Panc1 (cell line): ENCODE measurements around the gene KCTD14. TPM values are rescaled to one million over a fixed set of nuclear protein-coding genes. Genes with fewer than 3 reads are reported as not detected.
A peak's percentile ranks its signal among the peaks of the same experiment; 100 is the strongest.

ENCODE experiments used
- ATAC-seq: fragments of 200-7000 bp; cut with Tn5 transposase; 2 replicates; pipeline ENCODE4 v1.9.1; 2020; ENCODE audit warnings: mild to moderate bottlenecking, moderate library complexity
- BruUV-seq: library from RNA; stranded (reverse); fragments of 400-500 nt; replicated peaks from 2 replicates; lab custom pipeline; 2021; lab: Mats Ljungman, UMichigan
- CTCF ChIA-PET: fragments of 300-600 bp; sonication (Branson Sonifier 250); formaldehyde crosslinking; loops from one replicate; lab custom pipeline; 2022; ENCODE audit warnings: antibody characterized with exemption; lab: Charles Lee
- POLR2A ChIA-PET: fragments of 300-600 bp; sonication (Branson Sonifier 250); formaldehyde crosslinking; loops from one replicate; lab custom pipeline; 2022; ENCODE audit warnings: antibody characterized with exemption; lab: Charles Lee
- DNase-seq: peaks from one replicate; pipeline ENCODE4 v3.0.0-alpha.2; 2010; ENCODE audit warnings: low read depth, low spot score
- H3K27ac ChIP-seq: 2 replicates; pipeline ENCODE4 v1.5.1; 2011; ENCODE audit warnings: mild to moderate bottlenecking, low read length, inconsistent platforms
- H3K27me3 ChIP-seq: fragments of 200-500 bp; sonication (Bioruptor generic); 2 replicates; pipeline ENCODE4 v1.6.0; 2014; ENCODE audit warnings: low read length, inconsistent platforms; ENCODE audit not compliant: control insufficient read depth, insufficient read depth
- H3K36me3 ChIP-seq: fragments of 200-500 bp; sonication (Bioruptor generic); 2 replicates; pipeline ENCODE4 v1.5.1; 2014; ENCODE audit warnings: inconsistent platforms, mild to moderate bottlenecking, low read length, moderate library complexity; ENCODE audit not compliant: control insufficient read depth, insufficient read depth
- H3K4me1 ChIP-seq: 2 replicates; pipeline ENCODE4 v1.5.1; 2011; ENCODE audit warnings: inconsistent platforms, mild to moderate bottlenecking, low read length, moderate library complexity; ENCODE audit not compliant: control insufficient read depth, insufficient read depth
- H3K4me3 ChIP-seq, 2 experiments: 2 replicates each; pipeline ENCODE4 v1.5.1; 2011 to 2012; ENCODE audit warnings: low read depth in 2 of 2, low read length in 2 of 2, mild to moderate bottlenecking in 2 of 2, inconsistent platforms in 1 of 2, moderate library complexity in 1 of 2
- H3K9me3 ChIP-seq: fragments of 200-500 bp; sonication (Bioruptor generic); 2 replicates; pipeline ENCODE4 v1.5.1; 2014; ENCODE audit warnings: low read depth, mild to moderate bottlenecking, inconsistent platforms, low read length, moderate library complexity; ENCODE audit not compliant: control insufficient read depth, insufficient read depth
- POLR2AphosphoS5 ChIP-seq: IDR thresholded peaks from 2 replicates; pipeline ENCODE4 v1.6.1; 2012; ENCODE audit warnings: mild to moderate bottlenecking, low read depth, low read length, moderate library complexity
- SIN3A ChIP-seq: IDR thresholded peaks from 2 replicates; pipeline ENCODE4 v1.6.1; 2012; ENCODE audit warnings: low read depth, mild to moderate bottlenecking, low read length, moderate library complexity, borderline replicate concordance; ENCODE audit not compliant: insufficient read depth
- TCF7L2 ChIP-seq: IDR thresholded peaks from 2 replicates; pipeline ENCODE4 v1.6.1; 2011; ENCODE audit warnings: mild to moderate bottlenecking, low read depth, low read length, inconsistent platforms
- in situ Hi-C: cut with HindIII; loops from 2 replicates; pipeline ENCODE4 v1.10.0; 2016; ENCODE audit warnings: low sequenced_read_pairs, low pct_unique_long_range_greater_than_20kb
- intact Hi-C: fragments of 100-400 bp; cut with micrococcal nuclease; formaldehyde crosslinking; loops from one replicate; pipeline ENCODE4 v1.10.0; 2022; ENCODE audit not compliant: unreplicated experiment
- total RNA-seq: library from RNA; stranded (reverse); gene quantifications from one replicate; pipeline ENCODE4 v1.2.1, GENCODE V29; 2021; ENCODE audit not compliant: unreplicated experiment
- TF ChIP-seq, protein P1 (sequence below): fragments of 450-650 bp; IDR thresholded peaks from 2 replicates; pipeline ENCODE4 v1.5.1; 2017; ENCODE audit warnings: mild to moderate bottlenecking
- TF ChIP-seq, protein P2 (sequence below), 2 experiments: IDR thresholded peaks; 2 replicates each; pipeline ENCODE4 v1.6.1; 2011 to 2012; ENCODE audit warnings: low read depth in 2 of 2, control low read depth in 1 of 2, low read length in 1 of 2, mild to moderate bottlenecking in 1 of 2, moderate library complexity in 1 of 2; ENCODE audit not compliant: insufficient read depth in 1 of 2

Gene KCTD14
- total RNA-seq, 1 experiment from 2014 or later: 19.3 TPM

DNA sequence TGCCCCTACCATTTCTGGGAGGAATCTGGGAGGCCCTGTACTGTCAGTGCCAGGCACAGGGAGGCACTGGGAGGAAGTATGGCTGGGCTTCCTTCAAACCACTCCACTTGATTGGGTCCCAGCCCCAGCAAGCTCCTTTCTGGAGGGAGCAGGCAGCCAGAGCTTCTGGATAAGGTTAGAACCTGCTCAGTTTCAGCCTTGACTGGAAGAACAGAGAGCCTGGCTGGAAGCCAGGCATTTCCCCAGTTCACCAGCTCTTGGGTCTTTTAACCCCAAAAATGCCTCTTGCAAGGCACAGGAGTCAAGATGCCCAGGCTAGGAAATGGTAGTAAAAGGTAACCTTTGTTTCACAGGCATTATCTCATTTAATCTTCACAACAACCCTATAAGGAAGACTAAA lies 9.0 kb upstream of the KCTD14 start:
- Histone ChIP-seq H3K4me3 (no peak overlapping the region), H3K27ac (0 out of 2 replicates have a peak overlapping the region, but pooled peaks have one; percentile 20), H3K4me1 (peaks cover 10% of the 10 kb centered on the region; the same call in 1 of the 2 replicates), H3K9me3 (no peaks in the 10 kb centered on the region), H3K36me3 (no peaks in the 10 kb centered on the region), H3K27me3 (no peaks in the 10 kb centered on the region)
- in situ Hi-C loops: no loop called here
- ChIA-PET CTCF (interaction anchor here (0.8 kb wide), 1 partner anchor 442 kb away, joined by 3 read pairs; no protein-coding TSS in a partner anchor), POLR2A (no interaction called here)
- TF ChIP-seq, protein P1, sequence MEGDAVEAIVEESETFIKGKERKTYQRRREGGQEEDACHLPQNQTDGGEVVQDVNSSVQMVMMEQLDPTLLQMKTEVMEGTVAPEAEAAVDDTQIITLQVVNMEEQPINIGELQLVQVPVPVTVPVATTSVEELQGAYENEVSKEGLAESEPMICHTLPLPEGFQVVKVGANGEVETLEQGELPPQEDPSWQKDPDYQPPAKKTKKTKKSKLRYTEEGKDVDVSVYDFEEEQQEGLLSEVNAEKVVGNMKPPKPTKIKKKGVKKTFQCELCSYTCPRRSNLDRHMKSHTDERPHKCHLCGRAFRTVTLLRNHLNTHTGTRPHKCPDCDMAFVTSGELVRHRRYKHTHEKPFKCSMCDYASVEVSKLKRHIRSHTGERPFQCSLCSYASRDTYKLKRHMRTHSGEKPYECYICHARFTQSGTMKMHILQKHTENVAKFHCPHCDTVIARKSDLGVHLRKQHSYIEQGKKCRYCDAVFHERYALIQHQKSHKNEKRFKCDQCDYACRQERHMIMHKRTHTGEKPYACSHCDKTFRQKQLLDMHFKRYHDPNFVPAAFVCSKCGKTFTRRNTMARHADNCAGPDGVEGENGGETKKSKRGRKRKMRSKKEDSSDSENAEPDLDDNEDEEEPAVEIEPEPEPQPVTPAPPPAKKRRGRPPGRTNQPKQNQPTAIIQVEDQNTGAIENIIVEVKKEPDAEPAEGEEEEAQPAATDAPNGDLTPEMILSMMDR: no peak
- TF ChIP-seq TCF7L2 (no peak), POLR2AphosphoS5 (no peak), SIN3A (no peak)
- TF ChIP-seq, protein P2, sequence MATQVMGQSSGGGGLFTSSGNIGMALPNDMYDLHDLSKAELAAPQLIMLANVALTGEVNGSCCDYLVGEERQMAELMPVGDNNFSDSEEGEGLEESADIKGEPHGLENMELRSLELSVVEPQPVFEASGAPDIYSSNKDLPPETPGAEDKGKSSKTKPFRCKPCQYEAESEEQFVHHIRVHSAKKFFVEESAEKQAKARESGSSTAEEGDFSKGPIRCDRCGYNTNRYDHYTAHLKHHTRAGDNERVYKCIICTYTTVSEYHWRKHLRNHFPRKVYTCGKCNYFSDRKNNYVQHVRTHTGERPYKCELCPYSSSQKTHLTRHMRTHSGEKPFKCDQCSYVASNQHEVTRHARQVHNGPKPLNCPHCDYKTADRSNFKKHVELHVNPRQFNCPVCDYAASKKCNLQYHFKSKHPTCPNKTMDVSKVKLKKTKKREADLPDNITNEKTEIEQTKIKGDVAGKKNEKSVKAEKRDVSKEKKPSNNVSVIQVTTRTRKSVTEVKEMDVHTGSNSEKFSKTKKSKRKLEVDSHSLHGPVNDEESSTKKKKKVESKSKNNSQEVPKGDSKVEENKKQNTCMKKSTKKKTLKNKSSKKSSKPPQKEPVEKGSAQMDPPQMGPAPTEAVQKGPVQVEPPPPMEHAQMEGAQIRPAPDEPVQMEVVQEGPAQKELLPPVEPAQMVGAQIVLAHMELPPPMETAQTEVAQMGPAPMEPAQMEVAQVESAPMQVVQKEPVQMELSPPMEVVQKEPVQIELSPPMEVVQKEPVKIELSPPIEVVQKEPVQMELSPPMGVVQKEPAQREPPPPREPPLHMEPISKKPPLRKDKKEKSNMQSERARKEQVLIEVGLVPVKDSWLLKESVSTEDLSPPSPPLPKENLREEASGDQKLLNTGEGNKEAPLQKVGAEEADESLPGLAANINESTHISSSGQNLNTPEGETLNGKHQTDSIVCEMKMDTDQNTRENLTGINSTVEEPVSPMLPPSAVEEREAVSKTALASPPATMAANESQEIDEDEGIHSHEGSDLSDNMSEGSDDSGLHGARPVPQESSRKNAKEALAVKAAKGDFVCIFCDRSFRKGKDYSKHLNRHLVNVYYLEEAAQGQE (IDR thresholded peaks at IDR 0.05; ENCODE audit: insufficient read depth in 1 of 2, low read depth in 2 of 2, low read length in 1 of 2): no peak
- intact Hi-C loops: no loop called here
- ATAC-seq (no peak), DNase-seq (no peak)
- no TSS peak for BruUV-seq

DNA sequence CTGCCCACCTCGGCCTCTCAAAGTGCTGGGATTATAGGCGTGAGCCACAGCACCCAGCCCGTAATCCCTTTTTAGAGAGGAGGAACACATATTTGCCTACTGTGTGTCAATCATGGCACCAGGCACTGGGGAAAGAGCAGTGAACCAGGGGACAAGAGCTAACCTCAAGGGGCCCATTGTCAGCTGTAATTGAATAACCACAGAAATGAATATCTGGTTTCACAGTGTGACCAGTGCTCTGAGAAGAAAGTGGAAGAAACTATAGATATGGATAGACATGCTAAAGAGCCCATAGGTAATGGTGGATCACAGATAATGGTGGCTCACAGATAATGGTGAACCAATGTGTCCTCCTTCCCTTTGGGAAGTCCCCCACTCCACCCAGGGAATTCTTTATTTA lies 8.6 kb upstream of the KCTD14 start:
- ATAC-seq (no peak), DNase-seq (no peak)
- H3K27me3 ChIP-seq: no peaks in the 10 kb centered on the region
- H3K27ac ChIP-seq: no peak overlapping the region
- TF ChIP-seq, protein P2 (IDR thresholded peaks at IDR 0.05; ENCODE audit: insufficient read depth in 1 of 2, low read depth in 2 of 2, low read length in 1 of 2): no peak
- no peak for TF ChIP-seq TCF7L2
- no TSS peak for BruUV-seq
- in situ Hi-C loops: no loop called here
- no peaks in the 10 kb centered on the region for H3K9me3 ChIP-seq
- H3K4me1 ChIP-seq: peaks cover 10% of the 10 kb centered on the region; the same call in 1 of the 2 replicates
- no peaks in the 10 kb centered on the region for H3K36me3 ChIP-seq
- intact Hi-C loops: no loop called here
- CTCF ChIA-PET: interaction anchor here (0.7 to 0.8 kb wide), 2 partner anchors 11 to 442 kb away, joined by 3 read pairs; no protein-coding TSS in a partner anchor
- H3K4me3 ChIP-seq: no peak overlapping the region
- POLR2A ChIA-PET: no interaction called here
